Embryonic facial prominence (tissue), 1 donor: ENCODE measurements around the gene GRK2.

ENCODE experiments used
- DNase-seq: peaks from one replicate; pipeline ENCODE4 v3.0.0-alpha.2; 2016; ENCODE audit errors: extremely low spot score

The GRK2 gene

DNA sequence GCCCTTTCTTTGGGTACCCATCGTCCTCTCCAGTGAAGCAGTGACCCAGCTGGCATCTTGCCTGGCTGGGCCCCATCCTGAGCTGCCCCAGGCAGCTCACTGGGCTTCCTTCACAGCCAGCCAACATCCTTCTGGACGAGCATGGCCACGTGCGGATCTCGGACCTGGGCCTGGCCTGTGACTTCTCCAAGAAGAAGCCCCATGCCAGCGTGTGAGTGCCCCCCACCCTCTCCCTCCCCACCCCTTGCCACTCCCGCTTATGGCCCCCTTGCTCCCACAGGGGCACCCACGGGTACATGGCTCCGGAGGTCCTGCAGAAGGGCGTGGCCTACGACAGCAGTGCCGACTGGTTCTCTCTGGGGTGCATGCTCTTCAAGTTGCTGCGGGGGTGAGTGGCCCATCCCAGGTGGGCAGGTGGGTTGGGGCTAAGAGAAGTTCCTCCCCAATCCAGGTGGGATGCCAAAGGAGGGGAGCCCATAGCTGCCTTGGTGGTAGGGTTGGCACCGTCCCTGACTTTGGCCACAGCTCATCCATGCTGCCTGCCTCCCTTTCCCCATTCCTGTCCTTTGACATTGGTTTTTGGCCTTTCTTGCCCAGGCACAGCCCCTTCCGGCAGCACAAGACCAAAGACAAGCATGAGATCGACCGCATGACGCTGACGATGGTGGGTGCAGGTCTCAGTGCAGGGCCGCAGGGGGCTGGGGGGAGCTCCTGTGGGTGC lies 16.0 kb downstream of the GRK2 start:
- no peak for DNase-seq

GRCh38 chr11:67282876-67283371 lies 16.7 kb downstream of the GRK2 start:
- DNase-seq = no peak

DNA sequence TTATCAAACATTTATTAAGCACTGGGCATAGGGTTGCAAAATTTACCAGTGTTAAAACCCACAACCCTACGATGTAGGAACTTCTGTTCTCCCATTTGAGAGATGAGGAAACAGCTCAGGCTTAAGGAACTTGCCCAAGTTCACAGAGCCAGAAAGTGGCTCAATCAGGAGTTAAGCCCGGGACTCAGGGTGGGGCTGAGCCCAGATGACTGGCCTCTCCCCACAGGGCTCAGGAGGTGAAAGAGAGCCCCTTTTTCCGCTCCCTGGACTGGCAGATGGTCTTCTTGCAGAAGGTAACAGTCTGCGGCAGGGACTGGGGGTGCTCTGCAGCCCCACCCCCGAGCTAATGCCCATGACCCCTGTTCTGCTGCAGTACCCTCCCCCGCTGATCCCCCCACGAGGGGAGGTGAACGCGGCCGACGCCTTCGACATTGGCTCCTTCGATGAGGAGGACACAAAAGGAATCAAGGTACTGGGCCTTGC lies 17.2 kb downstream of the GRK2 start:
- DNase-seq = no peak

DNA sequence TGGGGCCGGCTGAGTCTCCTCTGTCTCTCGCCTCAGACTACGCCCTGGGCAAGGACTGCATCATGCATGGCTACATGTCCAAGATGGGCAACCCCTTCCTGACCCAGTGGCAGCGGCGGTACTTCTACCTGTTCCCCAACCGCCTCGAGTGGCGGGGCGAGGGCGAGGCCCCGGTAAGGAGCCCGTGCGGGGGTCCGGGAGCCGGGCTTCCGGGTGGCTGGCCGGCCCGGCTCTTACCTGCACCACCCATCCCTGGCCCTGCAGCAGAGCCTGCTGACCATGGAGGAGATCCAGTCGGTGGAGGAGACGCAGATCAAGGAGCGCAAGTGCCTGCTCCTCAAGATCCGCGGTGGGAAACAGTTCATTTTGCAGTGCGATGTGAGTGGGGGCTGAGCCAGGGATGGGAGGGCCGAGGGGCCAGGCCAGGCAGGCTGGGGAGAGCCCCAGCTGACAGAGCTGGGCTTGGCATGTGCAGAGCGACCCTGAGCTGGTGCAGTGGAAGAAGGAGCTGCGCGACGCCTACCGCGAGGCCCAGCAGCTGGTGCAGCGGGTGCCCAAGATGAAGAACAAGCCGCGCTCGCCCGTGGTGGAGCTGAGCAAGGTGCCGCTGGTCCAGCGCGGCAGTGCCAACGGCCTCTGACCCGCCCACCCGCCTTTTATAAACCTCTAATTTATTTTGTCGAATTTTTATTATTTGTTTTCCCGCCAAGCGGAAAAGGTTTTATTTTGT lies 18.7 kb downstream of the GRK2 start:
- no peak for DNase-seq

- no peak for DNase-seq
These were observed 19.5 kb downstream of the GRK2 start for GRCh38 chr11:67285541-67286498.

DNA sequence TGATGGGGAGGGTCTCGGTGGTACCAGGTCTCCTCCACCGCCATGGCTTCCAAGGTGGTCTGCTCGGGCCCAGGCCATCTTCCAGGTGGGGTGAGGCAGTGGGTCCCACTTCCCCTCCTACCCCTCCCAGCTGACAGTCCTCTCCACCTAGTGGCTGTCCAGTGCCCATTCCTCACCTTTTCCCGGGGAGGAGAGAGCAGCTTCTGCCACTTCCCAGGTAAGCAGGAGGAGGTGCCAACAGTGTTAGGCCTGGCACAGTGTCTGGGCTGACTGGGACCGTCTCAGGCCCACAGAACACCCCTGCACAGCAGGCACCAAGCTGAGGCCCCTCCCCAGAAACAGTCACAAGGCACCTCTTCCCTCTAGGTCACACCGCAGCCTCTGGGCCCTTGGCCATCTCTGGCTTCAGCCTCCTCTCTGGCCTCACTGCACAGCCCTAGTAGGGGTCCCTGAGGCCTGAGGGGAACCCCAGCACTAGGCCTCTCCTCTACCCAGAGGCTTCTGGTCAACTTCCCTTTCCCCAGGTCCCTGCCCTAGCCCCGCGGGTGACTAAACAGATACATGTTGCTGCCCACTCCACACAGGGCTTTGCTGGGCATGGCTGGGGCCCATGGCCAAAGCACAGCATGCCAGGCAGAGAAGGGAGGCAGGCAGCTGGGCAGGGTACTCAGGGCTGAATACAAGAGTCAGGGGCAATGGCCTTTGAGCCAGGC lies 20.5 kb downstream of the GRK2 start:
- DNase-seq = no peak

DNA sequence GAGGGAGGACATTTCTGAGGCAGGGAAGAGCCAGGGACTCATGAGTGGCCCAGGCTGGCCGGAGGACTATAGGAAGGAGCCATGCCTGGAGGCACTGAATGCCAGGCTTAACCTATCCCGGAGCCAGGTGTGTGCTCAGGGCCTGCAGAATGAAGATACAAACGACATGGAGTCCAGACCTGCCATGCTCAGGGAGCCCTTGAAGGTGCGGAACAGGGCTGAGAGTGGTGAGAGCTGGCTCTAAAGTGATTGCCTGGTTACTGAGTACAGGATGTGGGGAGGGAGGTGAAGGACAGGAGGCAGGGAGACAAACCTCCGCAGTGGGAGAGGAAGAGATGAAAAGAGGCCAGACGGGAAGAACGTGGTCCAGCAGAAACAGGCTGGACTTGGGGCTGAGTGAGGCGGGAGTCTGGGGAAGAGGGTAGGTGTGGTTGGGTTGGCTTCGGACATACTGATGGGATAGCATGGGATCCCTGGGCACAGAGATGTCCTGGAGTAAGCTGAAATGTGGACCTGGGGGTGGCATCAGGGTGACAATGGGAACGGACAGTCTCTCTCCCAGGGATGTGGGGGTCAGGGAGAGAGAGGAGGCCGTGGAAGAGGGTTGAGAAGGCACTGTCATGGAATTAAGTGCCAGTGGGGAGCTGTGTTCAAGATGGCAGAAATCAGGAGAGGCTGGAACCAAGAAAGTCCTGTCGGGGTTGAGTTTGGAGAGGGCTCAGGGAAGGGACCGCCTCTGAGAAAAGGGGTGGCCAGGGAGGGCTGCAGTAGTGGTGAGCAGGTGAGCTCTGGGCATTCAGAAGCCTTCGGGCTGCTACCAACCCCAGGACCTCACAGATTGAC lies 21.3 kb downstream of the GRK2 start:
- DNase-seq = no peak

DNA sequence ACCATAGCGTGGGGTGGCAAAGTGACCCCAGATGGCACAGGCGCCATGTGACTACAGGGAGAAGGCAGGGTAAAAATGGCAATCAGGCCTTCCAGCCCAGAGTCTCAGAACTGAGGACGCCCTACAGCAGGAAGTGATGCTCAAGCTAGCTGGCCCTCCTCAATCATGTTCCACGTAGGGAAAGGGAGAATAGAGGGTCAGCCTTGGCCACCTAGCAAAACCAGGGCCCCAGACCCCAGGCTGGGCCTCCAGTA lies 21.9 kb downstream of the GRK2 start:
- DNase-seq = no peak

DNA sequence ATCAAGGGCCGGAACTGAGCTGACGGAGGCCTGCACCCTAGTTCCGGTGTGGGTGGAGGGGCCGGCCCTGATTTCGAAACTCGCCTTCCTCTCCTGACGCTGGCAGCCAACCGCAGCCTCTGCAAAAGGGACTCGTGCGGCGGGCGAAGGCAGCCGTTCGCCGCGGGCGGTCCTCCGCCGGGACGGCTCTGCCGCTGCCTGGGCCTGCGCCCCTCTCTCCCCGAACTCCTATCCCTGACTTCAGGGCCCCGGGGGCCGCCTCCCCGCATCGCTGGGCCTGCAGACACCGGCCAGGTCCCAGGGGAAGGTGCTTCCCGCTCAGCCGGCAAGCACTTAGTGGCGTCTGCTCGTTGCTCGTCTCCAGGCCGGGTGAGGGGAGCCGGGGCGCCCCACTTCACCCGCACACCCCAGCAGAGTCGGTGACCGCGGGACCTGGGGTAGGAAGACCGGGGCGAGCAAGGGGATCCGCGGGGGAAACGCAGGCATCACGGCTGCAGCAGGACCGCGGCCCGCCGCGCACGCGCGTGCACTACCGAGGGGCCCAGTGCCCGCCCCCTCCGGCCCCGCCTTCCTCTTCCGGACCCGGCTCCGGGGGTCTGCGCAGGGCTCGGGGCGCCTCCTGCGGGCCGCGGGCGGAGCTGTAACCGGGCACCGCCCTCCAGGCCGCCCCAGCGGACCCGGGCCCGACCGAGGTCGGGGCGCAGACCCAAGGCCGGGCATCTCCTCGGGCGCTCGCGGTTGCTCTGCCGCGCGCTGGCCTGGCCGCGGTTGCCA lies 22.4 kb downstream of the GRK2 start:
- peak; percentile 77 for DNase-seq

GRCh38 chr11:67289226-67289650 lies 23.0 kb downstream of the GRK2 start, which contains the start of gene ANKRD13D:
Gene ANKRD13D, plus strand, starts transcription at chr11:67289303. Its CDS starts 158 bp downstream, at chr11:67289461.
- DNase-seq = no peak

GRCh38 chr11:67289651-67290479 lies 23.6 kb downstream of the GRK2 start:
- DNase-seq = no peak

DNA sequence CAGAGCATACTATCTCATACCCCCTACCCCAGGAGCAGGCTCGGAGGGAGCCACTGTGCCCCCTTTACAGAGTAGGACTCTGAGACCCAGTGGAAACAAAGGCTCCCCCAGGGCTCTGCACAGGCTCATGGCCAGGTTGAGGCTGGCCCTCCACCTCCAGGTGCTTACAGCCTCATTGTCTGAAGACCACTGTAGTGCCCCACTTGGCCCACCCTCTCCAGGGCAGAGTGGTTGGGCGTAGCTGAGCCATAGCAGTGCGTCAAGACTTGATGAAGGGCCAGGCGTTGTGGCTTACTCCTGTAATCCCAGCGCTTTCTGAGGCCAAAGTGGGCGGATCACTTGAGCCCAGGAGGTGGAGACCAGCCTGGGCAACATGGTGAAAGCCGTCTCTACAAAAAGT lies 24.5 kb downstream of the GRK2 start:
- no peak for DNase-seq

DNA sequence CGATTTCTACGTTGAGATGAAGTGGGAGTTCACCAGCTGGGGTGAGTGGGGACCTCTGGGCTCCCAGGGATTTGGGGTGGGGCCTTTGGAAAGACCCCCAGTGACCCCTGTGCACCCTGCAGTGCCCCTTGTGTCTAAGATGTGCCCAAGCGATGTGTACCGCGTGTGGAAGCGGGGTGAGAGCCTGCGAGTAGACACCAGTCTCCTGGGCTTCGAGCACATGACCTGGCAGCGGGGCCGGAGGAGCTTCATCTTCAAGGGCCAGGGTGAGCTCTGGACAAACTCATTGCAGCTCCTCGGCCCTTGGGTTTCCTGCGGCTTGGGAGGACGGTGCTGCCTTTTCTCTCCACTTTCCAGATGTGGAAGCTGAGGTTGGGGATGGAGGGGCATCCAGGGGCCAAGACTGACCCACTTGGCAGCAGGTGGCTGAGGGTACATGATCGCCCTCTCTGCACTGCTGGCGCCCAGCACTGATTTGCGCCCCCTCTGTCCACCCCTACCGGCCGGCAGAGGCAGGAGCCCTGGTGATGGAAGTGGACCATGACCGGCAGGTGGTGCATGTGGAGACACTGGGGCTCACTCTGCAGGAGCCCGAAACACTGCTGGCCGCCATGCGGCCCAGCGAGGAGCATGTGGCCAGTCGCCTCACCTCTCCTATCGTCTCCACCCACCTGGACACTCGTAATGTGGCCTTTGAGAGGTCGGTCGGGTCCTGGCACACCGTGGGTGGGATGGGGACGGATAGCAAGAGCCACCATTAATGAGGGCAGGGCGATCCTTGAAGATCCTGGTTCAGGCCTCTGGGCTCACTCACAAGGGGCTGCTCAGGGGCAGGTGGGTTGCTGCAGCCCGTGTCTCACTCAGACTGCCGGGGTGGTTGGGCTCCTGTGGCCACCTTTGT lies 25.5 kb downstream of the GRK2 start:
- no peak for DNase-seq

DNA sequence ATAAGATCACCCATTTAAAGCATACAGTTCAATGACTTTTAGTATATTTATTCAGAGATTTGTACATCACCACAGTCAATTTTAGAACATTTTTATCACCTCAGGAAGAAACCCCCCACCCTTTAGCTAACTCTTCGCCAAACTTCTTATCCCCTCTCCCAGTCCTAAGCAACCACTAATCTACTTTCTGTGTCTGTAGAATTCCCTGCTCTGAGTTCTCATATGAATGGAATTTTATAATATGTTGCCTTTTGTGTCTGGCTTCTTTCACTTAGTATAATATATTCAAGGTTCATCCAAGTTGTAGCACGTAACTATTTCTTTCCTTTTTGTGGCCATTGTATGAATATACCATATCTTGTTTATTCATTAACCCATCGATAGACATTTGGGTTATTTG lies 26.4 kb downstream of the GRK2 start:
- DNase-seq = peak; percentile 31

DNA sequence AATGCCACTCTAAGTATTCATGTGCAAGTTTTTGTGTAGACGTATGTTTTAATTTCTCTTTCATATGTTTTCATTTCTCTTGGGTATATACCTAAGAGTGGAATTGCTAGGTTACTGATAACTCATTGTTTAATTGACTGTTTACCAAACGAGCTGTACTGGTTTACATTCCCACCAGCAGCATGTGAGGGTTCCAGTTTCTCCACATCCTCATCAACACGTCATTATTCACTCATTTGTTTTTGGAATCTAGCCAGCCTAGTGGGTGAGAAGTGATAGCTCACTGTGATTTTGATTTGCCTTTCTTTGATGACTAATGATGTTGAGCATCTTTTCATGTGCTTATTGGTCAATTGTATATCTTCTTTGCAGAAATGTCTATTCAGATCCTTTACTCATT lies 26.8 kb downstream of the GRK2 start:
- no peak for DNase-seq

DNA sequence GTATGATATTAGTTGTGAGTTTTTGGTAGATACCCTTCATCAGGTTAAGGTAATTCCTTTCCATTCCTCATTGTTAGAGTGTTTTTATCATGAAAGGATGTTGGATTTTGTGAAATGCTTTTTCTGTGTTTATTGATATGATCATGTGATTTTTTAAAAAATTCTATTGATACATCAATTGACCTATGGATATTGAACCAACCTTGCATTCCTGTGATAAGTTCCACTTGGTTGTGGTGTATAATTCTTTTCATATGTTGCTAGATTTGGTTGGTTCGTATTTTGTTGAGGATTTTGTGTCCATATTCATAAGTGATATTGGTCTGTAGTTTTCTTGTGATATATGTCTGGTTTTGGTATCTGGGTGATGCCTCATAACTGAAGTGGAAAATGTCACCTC lies 29.6 kb downstream of the GRK2 start:
- no peak for DNase-seq

DNA sequence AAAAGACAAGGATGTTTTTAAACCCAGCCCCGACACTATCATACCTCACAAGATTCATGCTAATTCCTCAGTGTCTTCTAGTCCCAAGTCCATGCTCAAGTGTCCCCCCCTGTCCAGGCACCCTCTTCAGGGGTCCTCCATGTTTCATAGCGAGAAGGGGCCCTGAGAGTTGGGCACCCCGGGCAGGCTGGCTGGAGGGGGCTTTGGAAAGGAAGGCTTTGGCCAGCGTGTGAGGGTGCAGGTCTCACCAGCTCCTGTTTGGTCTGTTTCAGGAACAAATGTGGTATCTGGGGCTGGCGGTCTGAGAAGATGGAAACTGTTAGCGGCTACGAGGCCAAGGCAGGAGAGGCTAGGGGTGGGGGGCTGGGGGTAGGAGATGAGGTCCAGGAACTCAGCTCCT lies 32.5 kb downstream of the GRK2 start:
- no peak for DNase-seq
